ENCODE data around the gene CCND2. TPM values are rescaled to one million over a fixed set of nuclear protein-coding genes. Genes with fewer than 3 reads are reported as not detected.

Gene CCND2
- total and polyA plus RNA-seq, 4 donors, result 0.50 to 16.5 (median 3.0) TPM

- 66% methylated on average over 8 of the region's 8 CpGs for WGBS
- no peak overlapping the region for H3K27ac ChIP-seq (ENCODE audit: low read depth in 1 of 2, low read length in 2 of 2)
- no peaks in the 10 kb centered on the region for H3K4me1 ChIP-seq (ENCODE audit: control insufficient read depth in 4 of 4, insufficient read depth in 4 of 4, low read length in 3 of 4)
- no peak overlapping the region for H3K4me3 ChIP-seq (ENCODE audit: low read depth in 1 of 3, low read length in 3 of 3)
- H3K27me3 ChIP-seq (ENCODE audit: control insufficient read depth in 4 of 4, insufficient read depth in 4 of 4, low read length in 3 of 4), result peaks cover 0 to 8% (median 3%) of the 10 kb centered on the region in 4 donors
- DNase-seq (ENCODE audit: low spot score), result no peak
- H3K9me3 ChIP-seq (ENCODE audit: control insufficient read depth in 4 of 4, low read length in 3 of 4), result no peaks in the 10 kb centered on the region
- H3K9ac ChIP-seq (ENCODE audit: low read depth in 1 of 2, low read length in 2 of 2), result no peak overlapping the region
- H3K36me3 ChIP-seq (ENCODE audit: control insufficient read depth in 4 of 4, insufficient read depth in 3 of 4, low read depth in 1 of 4, low read length in 3 of 4), result no peaks in the 10 kb centered on the region
- TF ChIP-seq HNF4A (conservative IDR thresholded peaks at IDR 0.05) (no peak), FOXA1 (IDR thresholded peaks at IDR 0.05) (no peak), HNF4G (IDR thresholded peaks at IDR 0.05) (no peak), FOXA2 (IDR thresholded peaks at IDR 0.05) (no peak), JUND (IDR thresholded peaks at IDR 0.05) (no peak), SP1 (IDR thresholded peaks at IDR 0.05) (no peak), ZBTB33 (IDR thresholded peaks at IDR 0.05) (no peak), GABPA (IDR thresholded peaks at IDR 0.05 in 1 of 2, conservative IDR thresholded peaks at IDR 0.05 in 1 of 2) (no peak), YY1 (IDR thresholded peaks at IDR 0.05) (no peak), NR2F2 (IDR thresholded peaks at IDR 0.05) (no peak), RAD21 (IDR thresholded peaks at IDR 0.05) (no peak), RXRA (IDR thresholded peaks at IDR 0.05) (no peak), CTCF (IDR thresholded peaks at IDR 0.05; ENCODE audit: low read depth, low read length, missing input control) (no peak), MAX (IDR thresholded peaks at IDR 0.05) (no peak)
- TF ChIP-seq, protein P1, sequence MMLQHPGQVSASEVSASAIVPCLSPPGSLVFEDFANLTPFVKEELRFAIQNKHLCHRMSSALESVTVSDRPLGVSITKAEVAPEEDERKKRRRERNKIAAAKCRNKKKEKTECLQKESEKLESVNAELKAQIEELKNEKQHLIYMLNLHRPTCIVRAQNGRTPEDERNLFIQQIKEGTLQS (IDR thresholded peaks at IDR 0.05), result no peak
Observed at GRCh38 chr12:4250691-4251090, 22.9 kb upstream of the CCND2 start.

- TF ChIP-seq RXRA (IDR thresholded peaks at IDR 0.05) (no peak), ZBTB33 (IDR thresholded peaks at IDR 0.05) (no peak), JUND (IDR thresholded peaks at IDR 0.05) (no peak), SP1 (IDR thresholded peaks at IDR 0.05) (no peak), FOXA1 (IDR thresholded peaks at IDR 0.05) (no peak), YY1 (IDR thresholded peaks at IDR 0.05) (no peak), EGR1 (IDR thresholded peaks at IDR 0.05; ENCODE audit: low read depth in 2 of 2) (no peak), CTCF (IDR thresholded peaks at IDR 0.05; ENCODE audit: low read depth, low read length, missing input control) (no peak), TAF1 (conservative IDR thresholded peaks at IDR 0.05) (no peak), MAX (IDR thresholded peaks at IDR 0.05) (no peak)
- no peaks in the 10 kb centered on the region for H3K36me3 ChIP-seq (ENCODE audit: control insufficient read depth in 4 of 4, insufficient read depth in 3 of 4, low read depth in 1 of 4, low read length in 3 of 4)
- no peaks in the 10 kb centered on the region for H3K9me3 ChIP-seq (ENCODE audit: control insufficient read depth in 4 of 4, low read length in 3 of 4)
- H3K9ac ChIP-seq (ENCODE audit: low read depth in 1 of 2, low read length in 2 of 2), result no peak overlapping the region
- peaks cover 0 to 8% (median 3%) of the 10 kb centered on the region in 4 donors for H3K27me3 ChIP-seq (ENCODE audit: control insufficient read depth in 4 of 4, insufficient read depth in 4 of 4, low read length in 3 of 4)
- H3K4me3 ChIP-seq (ENCODE audit: low read depth in 1 of 3, low read length in 3 of 3), result no peak overlapping the region
- WGBS, result 72% methylated on average over 6 of the region's 6 CpGs
- no peak for DNase-seq (ENCODE audit: low spot score)
- H3K27ac ChIP-seq (ENCODE audit: low read depth in 1 of 2, low read length in 2 of 2), result no peak overlapping the region
- H3K4me1 ChIP-seq (ENCODE audit: control insufficient read depth in 4 of 4, insufficient read depth in 4 of 4, low read length in 3 of 4), result no peaks in the 10 kb centered on the region
Observed at GRCh38 chr12:4251216-4251891, 22.2 kb upstream of the CCND2 start.
